Body of pancreas (tissue), 4 donors: ENCODE data around the gene ANO10.

ENCODE experiments used
- POLR2A ChIP-seq, 3 donors: fragments of 450-650 bp; IDR thresholded peaks; one replicate each; pipeline ENCODE4 v1.6.1; 2016; ENCODE audit warnings: antibody characterized with exemption in 3 of 3, mild to moderate bottlenecking in 2 of 3
- TF ChIP-seq, protein P1 (sequence below), 7 experiments: fragments of 450-650 bp in 4 of 7; fragments of 200-600 bp in 3 of 7; sonication (generic) in 3 of 7; IDR thresholded peaks; one replicate each; pipeline ENCODE4 v1.5.1; 2016 to 2019; ENCODE audit warnings: antibody characterized with exemption in 7 of 7

DNA sequence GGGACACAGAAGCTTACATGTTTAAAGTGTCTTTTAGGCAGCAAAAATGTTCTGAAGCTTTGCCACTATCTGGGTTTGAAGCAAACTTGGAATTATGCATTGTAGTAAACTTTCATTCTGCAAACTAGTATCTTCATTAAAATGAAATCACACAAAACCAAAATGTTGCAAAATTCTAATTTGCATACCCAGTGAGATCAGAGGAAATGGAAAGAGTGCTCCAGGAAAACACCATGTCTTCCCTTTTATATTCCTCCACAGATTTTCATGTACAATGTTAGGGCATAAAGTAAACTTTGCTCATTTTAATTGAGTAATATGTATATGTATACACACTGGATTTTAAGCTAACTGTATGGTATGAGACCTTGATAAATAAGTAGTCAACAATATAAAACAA, 23.9 kb downstream of the ANO10 start:
- TF ChIP-seq, protein P1, sequence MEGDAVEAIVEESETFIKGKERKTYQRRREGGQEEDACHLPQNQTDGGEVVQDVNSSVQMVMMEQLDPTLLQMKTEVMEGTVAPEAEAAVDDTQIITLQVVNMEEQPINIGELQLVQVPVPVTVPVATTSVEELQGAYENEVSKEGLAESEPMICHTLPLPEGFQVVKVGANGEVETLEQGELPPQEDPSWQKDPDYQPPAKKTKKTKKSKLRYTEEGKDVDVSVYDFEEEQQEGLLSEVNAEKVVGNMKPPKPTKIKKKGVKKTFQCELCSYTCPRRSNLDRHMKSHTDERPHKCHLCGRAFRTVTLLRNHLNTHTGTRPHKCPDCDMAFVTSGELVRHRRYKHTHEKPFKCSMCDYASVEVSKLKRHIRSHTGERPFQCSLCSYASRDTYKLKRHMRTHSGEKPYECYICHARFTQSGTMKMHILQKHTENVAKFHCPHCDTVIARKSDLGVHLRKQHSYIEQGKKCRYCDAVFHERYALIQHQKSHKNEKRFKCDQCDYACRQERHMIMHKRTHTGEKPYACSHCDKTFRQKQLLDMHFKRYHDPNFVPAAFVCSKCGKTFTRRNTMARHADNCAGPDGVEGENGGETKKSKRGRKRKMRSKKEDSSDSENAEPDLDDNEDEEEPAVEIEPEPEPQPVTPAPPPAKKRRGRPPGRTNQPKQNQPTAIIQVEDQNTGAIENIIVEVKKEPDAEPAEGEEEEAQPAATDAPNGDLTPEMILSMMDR (IDR thresholded peaks at IDR 0.05), result no peak
- no peak for TF ChIP-seq POLR2A (IDR thresholded peaks at IDR 0.05)
